ENCODE data around the gene LCK.

The LCK gene

DNA sequence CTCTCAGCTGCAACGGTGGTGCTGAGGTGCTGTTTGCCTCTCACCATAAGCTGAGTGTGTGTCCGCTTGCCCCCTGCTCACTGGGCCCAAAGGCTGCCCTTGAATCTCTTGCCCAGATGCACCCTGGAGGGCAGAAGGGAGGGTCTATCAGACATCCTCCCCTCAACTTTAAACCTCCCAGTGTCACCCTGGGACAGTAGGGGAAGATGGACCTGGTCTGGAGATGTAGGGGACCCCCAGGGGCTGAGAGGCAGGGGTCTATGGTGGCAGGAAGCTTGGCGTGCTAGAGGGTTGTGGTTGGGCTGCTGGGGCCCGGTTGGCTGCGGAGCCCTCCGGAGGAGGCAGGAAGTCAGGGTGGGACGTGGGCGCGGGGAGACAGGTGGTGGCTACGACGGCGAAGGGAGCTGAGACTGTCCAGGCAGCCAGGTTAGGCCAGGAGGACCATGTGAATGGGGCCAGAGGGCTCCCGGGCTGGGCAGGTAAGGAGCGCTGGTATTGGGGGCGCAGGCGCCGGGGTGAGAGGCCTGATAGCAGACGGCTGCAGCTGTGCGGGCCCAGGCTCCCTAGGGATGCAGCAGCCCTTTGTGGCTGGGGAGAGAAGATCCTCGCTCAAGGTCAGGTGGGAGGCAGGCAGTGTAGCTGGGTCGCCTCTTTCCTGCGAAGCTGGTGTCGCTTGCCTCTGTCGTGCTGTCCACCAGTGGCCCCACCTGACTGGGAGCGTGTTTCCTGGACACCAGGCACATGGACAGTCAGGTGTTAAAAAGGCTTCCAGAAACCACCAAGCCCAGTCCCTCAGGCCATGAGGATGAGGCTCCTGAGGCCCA is at the start of gene LCK:
LCK (plus strand) TSS at position 373 of the 824 bp plus-strand sequence. CDS start 23,065 bp downstream, outside the sequence.
- DNase-seq: peak; percentile 73 to 80

DNA sequence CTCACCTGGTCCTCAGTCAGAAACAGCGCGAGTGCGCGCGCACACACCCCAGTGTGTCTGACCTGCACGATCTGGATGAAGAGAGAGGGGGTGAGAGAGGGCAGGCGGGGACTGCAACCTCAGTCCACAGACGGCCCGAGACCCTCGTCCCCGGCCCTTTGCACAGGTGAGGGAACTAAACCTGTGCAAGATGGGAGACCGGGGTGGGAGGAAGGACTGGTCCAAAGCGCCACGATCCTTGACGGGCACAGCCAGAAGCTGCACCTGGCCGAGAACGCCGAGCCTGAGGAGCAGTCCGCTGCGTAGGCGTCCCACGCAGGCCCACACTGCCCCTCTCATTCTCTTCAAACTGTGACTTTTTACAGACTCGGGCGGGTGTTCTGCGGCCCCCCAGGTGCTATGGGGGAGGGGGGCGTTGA is 46.1 kb upstream of the LCK start:
- DNase-seq: no peak

DNA sequence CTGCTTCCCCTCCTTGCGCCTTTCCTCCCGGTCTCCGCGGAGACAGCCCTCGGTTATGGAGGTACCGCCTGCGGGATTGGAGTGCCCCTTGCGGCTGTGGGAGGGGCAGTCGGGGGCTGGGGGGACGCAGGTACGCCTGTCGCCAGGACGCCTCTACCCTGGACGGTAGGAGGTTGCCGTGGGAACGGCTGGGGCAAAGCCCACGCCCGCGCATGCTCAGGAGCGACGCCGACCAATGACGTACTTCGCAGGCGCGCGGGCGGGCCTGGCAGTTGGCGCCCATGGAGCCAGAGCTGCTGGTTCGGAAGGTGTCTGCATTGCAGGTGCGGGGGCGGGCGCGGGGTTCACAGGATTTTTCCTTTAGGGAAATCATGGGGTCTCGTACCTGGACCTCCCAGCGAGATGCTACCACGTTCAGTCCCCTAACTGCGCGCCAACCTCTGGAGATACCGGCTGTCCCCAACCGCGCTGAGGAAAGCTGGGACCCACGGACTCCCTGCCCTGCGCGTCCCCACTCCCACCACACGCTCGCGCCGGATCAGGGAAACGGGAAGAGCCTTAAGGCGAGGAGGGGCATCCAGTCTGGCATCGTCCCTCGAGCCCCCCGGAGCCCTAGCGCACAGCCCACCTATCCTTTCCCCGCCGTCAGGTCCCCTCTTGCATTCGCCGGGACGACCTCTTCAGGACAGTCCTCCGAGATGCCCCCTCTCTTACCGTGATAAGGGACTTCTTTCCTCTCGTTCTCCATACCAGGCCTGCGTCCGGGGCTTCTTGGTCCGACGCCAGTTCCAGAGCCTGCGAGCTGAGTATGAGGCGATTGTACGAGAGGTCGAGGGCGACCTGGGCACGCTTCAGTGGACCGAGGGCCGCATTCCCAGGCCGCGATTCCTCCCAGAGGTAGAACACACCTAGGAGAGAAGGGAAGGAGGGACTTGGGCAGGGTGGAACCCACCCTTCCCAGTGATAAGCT is 45.4 kb upstream of the LCK start, which contains the start of gene IQCC:
IQCC (plus strand) TSS at position 271 of the 970 bp plus-strand sequence; CDS start at position 282, 11 bp downstream.
- peak; percentile 85 to 90 for DNase-seq

DNA sequence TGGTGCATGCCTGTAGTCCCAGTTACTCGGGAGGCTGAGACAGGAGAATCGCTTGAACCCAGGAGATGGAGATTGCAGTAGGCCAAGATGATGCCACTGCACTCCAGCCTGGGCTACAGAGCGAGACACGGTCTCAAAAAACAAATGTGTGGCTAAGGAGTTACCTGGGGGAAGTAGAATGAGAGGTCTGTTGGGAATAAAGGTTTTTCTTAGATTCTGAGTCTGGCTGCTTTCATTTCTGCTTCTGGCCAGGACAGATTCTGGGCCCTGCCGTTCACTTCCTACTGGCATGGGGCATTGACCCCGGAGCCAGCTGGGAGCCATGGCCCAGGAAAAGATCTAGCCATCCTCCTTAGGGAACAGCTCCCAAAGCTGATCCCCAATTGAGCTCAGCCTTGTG is 42.6 kb upstream of the LCK start:
- DNase-seq: no peak

DNA sequence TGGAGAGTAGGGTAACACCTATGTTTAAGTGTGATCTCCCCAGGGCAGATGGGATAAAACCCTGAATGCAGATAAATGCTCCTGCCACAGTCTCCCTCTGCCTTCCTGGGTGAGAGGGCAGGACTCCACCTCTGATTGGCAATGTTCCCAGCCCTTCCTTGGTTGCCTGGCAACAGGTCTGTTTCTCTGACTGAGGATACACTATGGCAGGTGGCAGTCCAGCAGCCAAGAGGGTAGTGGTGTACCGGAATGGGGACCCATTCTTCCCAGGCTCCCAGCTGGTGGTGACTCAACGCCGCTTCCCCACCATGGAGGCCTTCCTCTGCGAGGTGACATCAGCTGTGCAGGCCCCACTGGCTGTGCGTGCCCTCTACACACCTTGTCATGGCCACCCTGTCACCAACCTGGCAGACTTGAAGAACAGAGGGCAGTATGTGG is 42.2 kb upstream of the LCK start, which contains the start of gene DCDC2B:
DCDC2B (plus strand) TSS at position 199 of the 438 bp plus-strand sequence; CDS start at position 204, 5 bp downstream.
- no peak for DNase-seq

DNA sequence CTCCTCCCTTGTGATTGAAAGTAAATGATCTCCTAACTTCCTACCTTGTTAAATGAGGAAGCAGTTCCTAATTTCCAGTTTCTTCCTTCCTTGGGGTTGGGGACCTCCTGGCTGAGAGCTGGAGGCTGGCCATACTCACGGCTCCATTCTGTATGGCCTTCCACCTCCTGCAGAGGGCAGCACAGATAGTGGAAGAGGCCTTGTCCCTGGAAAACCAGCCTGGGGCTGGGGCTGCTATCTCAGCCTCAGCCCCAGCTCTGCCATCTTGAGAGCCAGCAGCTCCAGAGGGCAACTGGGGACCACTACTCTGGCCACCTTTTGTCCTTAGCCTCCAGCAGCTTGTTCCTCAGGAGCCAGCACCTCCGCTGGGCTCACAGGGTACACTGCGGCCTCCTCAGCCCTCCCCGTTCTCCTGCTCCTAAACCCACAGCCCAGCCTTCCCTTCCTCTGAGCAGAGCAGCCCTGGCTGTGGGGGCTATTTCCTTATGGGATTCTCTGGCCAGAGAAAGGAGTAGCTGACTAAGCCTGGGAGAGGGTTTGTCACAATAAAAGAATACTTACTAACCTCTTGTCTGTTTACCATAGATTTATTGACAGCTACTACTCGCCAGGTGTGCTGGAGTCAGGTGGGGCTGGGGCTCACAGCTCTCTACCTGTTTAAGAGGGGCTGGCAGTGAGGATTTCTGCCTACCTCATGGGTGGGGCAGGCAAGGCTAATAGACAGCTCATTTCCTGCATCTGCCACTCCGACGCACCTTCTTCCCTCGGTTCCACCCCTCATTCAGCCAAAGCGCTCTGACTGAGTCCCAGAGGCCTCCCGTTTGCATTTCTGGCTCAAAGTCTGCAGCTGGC is 35.2 kb upstream of the LCK start:
- peak; percentile 64 to 68 for DNase-seq

DNA sequence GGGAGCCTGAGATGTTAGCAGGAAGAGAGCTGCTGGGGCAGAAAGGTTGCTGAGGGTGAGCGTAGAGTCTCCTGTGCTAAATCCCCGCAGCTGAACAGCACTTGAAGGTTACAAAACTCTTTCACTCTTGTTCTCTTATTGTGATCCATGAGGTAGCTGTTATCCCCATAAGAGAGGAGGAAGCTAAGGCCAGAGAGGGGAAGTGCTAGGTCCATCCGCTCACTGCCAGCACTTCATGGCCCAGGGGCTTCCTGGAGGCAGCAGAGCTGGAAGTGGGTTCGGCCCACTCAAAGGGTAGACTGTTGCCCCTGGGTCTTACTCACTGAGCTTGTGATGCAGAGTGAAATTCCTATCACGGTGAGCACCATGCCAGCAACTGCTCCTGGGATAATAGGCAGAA is 34.5 kb upstream of the LCK start:
- DNase-seq: no peak

DNA sequence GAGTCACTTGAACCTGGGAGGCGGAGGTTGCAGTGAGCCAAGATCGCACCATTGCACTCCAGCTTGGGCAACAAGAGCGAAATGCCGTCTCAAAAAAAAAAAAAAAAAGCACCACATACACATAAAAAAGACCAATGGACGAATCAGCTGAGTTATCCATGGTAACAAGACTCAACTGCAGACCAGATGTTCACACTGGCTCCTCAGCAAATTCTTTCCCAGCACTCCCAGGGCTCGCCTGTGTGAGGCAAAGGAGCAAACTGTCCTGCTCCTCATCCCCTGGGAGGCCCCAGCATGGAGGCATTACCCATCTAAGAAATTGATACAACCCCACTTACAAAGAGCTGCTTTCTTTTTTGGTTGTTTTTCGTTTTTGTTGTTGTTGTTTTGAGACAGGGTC is 32.0 kb upstream of the LCK start:
- no peak for DNase-seq

DNA sequence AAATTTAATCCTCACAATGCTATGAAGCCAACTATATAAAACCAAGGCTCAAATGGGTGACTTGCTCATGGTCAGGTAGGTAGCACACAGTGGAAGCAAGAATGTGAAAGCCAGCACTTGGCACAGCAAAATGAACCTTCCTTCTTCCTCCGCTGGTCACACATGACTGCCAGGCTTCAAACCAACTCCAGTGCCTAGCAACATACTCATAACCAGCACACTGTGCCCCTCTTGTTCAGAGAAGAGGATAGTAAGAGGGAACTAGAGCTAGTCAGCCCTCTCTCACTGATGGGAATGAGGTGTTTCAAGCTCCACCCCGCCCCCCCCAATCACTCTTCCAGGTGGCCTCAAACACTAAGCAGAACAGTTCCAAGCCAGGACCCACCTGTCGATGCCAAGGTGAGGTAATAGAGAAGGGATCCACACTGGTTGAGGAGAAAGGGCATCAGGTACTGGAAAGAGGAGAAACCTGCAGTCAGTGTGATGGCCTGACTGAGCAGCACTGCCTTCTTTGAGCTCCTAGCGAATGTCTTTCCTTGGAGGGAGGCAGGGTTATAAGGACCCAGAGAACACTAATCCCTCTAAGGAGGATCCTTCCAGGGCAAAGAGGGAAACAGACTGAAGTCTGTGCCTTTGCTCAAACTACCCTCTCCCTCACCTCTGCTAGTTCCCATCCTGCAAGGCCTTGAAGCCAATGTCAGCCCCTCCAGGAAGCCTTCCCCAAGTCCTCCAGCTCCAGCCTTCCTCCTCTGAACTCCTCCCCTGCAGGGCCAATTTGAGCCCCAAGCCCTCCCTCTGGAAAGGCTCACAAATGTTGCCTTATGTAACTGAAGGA is 30.1 kb upstream of the LCK start:
- DNase-seq: no peak

DNA sequence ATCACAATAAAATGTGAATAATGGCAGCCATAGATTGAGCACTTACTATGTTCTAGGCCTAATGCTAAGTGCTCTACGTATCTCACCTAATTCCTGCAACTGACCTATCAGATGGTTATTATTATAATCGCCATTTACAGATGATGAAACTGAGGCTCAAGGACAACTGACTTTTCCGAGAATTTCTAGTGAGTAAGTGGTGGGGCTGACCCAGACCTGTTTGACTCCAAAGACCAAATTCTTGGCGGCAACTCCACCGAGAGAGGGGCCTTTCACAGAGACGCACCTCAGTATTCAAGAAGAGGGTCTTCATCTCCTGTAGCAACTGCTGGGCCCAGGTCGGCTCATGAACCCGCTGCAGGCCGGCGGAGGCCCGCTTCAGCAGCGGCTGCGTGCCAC is 29.5 kb upstream of the LCK start:
- no peak for DNase-seq

DNA sequence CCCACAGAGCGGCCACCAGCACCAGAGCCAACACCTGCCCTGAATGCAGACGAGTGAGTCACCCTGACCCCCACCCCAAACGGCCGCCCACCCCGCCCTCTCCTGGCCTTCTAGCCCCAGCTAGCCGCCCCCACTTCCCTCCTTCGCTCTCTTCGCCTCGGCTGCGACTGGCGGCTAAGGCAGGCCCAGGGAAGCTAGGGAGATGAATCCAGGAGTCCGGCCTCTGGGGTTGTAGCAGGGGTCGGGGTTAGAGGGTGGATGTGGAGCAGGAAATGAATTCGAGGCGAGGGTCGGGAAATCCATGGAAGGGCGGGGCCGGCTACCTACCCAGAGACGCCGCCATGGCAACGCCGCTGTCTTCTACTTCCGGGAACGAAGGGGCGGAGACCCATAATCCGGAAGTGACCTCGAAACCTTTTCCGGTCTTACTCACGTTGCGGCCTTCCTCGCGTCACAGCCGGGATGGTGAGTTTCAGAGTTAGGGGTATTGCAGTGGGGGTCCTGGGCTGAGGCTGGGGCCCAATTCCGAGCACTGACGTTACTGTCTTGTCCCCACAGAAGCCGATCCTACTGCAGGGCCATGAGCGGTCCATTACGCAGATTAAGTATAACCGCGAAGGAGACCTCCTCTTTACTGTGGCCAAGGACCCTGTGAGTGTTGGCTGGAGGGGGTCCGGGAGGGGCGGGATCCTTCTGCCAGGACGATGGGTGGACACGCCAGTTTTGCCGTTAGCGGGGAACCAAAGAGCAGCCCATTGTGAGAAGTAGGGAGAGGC is 28.9 kb upstream of the LCK start, which contains the start of the genes EIF3I and TMEM234:
EIF3I (plus strand) TSS at position 428 of the 776 bp plus-strand sequence; CDS start at position 463, 35 bp downstream.
TMEM234 (minus strand) TSS at position 374 of the 776 bp plus-strand sequence; CDS start at position 343, 31 bp downstream.
- DNase-seq: peak; percentile 91 to 93

DNA sequence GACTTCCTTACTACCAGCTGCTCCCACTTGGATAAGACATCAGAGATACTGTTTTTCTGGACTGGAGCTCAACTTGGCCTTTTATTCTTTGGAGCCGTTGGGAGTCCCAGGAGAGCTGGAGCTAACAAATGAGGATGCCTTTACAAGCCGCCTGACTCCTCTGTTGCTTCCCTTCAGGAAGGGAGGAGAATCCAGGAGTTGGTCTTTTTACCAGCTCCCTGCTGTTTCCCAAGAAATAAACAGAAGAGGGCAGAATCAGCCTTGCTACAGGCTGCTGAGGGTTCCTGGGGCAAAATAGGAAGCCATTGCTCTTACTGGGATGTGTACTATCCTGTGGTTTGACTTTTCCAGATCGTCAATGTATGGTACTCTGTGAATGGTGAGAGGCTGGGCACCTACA is 27.4 kb upstream of the LCK start:
- no peak for DNase-seq

DNA sequence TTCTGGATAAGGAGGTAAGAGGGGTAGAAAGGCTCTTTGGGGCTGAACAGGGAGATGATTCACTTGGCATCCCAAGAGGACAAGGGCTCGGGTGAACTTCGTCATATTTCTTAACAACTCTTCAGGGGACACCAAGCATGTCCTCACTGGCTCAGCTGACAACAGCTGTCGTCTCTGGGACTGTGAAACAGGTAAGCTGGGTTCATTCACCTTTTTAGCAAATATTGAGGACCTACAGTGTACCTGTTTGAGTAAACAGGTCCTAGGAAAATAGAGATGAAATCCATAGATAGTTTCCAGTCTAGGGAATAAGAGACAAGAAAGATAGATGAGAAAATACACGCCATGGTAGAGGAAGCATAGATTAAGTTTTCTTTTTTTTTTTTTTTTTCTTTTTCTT is 26.8 kb upstream of the LCK start:
- DNase-seq: no peak

DNA sequence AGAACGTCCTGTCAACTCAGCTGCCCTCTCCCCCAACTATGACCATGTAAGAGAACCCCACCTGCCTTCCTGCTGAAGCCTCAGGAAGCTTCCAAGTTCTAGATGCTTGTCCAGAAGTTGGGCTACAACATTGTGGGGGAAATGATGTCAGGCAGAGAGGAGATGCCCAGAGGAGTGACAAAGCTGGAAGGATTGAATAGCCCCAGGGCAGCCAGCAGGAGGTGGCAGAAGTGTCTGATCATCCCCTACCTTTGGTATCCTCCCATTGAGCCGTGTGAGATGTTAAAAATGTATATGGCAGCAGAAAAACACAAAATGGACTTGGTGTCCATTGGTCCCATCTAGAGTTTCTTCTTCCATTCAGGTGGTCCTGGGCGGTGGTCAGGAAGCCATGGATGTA is 22.3 kb upstream of the LCK start:
- no peak for DNase-seq

DNA sequence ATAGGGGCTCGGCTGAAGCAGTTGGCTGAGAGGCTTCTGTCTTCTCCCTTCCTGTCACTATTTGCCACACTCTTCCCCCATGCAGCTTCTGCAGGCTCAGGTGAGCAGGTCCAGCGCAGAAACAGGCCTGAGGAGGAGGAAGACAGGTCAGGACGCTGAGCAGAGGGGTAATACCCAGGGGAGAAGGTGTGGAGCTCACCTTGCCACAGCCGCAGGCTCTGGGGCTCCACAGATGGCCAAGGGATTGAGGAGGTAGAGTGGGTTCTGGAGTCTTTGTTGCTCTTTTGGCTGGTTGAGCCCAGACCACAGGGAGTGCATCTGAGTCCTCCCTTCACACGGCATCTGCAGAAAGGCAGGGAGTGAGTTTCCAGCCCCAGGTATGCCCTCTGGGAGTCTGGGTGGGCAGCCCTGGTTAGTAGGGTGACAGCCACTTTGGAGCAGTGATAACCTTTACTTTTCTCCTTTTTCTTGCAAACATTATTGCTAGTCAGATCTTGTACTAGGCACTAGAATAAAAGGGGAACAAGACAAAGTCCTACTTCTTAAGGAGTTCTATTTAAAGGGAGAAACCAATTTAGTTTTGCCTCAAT is 19.1 kb upstream of the LCK start:
- DNase-seq: no peak

DNA sequence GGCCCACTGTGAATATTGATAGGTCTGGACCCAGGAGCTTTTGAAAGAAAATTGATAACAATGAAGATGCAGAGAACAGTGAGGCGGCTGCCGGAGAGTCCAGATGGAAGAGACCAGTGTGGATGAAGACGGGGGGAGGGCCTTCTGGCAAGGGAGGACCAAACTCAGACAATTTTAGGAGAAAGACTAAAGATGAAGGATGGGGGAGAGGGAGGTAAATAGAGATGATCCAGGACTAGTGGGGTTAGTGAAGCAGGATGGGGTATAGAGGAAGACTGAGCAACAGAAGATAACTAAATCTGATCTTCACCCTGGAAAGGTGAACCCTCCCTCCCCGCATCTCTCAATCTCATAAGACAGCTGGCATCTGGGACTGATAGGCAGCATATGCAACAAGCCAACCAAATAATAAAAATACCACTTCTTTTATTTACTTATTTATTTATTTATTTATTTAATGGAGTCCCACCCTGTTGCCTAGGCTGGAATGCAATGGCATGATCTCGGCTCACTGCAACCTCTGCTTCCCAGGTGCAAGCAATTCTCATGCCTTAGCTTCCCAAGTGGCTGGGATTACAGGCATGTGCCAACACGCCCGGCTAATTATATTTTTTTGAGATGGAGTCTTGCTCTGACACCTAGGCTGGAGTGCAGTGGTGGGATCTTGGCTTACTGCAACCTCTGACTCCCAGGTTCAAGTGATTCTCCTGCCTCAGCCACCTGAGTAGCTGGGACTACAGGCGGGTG is 18.3 kb upstream of the LCK start:
- DNase-seq: no peak

DNA sequence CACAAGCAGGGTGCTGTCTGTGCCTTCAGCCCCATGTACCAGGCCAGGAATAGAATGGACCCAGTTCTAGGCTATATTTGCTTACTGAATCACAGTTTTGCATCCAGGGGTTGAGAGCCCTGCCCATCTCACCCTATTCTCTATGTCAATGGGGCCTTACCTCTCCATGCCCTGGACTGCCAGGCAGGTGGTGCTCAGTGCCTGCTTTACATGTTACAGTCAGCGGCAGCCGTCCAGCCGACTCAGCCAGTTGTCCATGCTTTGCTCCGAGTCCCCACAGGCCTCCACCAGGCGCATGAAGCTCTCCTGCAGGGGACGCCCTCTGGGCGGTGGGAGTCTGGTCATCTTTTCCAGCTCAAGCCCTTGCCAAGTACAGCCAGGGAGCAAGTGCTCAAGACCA is 16.3 kb upstream of the LCK start:
- no peak for DNase-seq

DNA sequence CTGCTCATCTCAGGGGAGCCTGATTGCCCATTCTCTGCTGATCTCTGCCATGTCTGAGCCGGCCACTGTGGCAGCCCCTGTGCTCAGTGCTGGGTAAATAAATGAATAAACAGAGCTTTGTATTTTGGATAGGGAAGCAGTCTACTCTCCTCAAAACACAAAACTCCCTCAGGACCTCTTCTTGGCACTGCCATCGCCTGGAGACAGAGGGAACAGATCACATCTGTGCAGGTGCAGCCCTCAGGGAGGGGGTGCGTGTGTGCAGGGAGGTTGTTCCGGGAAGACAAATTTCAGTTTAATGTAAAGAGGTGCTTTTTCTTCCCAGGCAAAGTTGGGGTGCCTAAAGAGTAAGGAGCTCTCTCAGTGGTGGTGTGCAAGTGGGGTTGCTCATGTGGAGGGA is 11.7 kb upstream of the LCK start:
- no peak for DNase-seq

DNA sequence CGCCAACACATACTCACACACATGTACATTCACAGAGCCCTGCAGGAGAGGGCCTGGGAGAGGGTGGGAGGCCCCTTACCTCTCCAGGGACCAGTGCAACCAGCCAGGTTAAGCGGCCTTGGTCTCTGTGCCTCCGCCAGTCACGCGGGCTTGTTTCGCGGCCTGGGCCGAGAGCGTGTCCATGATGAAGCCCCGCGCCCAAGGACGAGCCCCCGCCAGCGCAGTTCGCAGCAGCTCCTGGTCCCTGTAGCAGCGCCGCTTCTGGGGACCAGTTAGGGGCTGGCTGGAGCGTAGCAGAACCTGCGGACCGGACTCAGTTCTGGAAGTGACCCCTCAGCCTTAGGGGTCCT is 11.3 kb upstream of the LCK start:
- DNase-seq: no peak
